Tibial nerve (tissue), 4 donors: ENCODE measurements around the gene OLA1.

Experiments used
- CTCF ChIP-seq, 5 experiments: fragments of 200-600 bp in 3 of 5; fragments of 450-650 bp in 2 of 5; sonication (generic) in 3 of 5; IDR thresholded peaks; one replicate each; pipeline ENCODE4 v1.5.1; 2016 to 2019; ENCODE audit warnings: antibody characterized with exemption in 5 of 5, mild to moderate bottlenecking in 3 of 5, moderate library complexity in 2 of 5
- EP300 ChIP-seq, 2 donors: sonication (generic); formaldehyde crosslinking; IDR thresholded peaks; one replicate each; pipeline ENCODE4 v1.6.1; 2017; ENCODE audit warnings: antibody characterized with exemption in 2 of 2, mild to moderate bottlenecking in 1 of 2
- POLR2A ChIP-seq, 2 donors: fragments of 450-650 bp; IDR thresholded peaks; one replicate each; pipeline ENCODE4 v1.6.1; 2017; ENCODE audit warnings: antibody characterized with exemption in 2 of 2, mild to moderate bottlenecking in 2 of 2, moderate library complexity in 2 of 2

DNA sequence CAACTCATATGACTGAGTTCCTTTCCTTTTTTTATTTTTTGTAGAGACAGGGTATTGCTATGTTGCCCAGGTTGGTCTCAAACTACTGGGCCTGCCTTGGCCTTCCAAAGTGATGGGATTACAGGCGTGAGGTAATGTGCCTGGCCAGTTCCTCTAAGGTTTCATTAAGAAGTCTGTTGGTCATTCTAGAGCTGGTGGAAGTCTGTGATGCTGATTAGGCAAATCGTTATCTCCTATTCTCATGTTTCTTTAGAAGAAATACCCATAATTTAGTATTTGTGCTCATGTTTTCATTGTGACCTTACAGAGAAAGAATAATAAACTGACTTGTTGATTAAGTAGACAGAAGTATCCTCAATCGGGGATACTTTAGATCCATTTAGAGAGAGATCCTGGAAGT is 177.0 kb downstream of the OLA1 start:
- no peak for TF ChIP-seq POLR2A (IDR thresholded peaks at IDR 0.05)
- TF ChIP-seq CTCF (IDR thresholded peaks at IDR 0.05), result no peak
- no peak for TF ChIP-seq EP300 (IDR thresholded peaks at IDR 0.05)
